22Rv1 (cell line): ENCODE results near the gene CEP63.

Experiments used
- CTCF ChIP-seq: fragments of 450-650 bp; IDR thresholded peaks from 2 replicates; pipeline ENCODE4 v1.5.1; 2017; ENCODE audit warnings: mild to moderate bottlenecking
- ZFX ChIP-seq: fragments of 450-650 bp; IDR thresholded peaks from 2 replicates; pipeline ENCODE4 v1.6.1; 2017; ENCODE audit warnings: antibody characterized with exemption, borderline replicate concordance

DNA sequence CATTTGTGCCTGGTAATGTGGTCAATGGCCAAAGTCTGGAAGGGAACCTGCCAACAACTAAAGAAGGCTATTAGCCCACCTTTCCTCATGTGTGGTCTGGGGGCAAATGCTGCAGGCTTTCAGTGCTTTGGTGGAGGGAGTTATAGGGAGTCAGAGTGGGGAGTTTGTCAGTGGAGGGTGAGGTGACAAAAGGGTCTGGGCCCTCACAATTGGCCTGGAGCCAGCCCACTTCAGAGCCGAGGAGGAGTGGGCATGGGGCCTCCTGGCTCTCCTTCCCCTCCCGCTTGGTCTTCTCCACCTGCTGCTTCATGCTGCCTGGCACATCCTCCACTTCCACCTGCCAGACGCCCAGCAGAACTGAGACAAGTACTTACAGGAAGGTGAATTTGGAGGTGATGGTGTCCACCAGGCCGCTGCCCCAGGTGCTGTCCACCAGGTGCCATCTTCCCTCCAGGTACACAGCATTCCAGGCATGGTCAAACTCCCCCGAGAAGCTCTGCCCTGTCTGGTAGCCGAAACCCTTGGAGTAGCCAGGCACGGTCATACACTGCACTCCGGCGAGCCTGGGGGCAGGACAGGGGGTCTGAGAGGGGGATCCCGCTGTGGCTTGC is 124.1 kb downstream of the CEP63 start:
- TF ChIP-seq CTCF (no peak), ZFX (no peak)
